ENCODE results near the gene WHAMM. TPM values are rescaled to one million over a fixed set of nuclear protein-coding genes. Genes with fewer than 3 reads are reported as not detected.

Gene WHAMM
- polyA plus RNA-seq, 1 donor: 12.8 TPM

DNA sequence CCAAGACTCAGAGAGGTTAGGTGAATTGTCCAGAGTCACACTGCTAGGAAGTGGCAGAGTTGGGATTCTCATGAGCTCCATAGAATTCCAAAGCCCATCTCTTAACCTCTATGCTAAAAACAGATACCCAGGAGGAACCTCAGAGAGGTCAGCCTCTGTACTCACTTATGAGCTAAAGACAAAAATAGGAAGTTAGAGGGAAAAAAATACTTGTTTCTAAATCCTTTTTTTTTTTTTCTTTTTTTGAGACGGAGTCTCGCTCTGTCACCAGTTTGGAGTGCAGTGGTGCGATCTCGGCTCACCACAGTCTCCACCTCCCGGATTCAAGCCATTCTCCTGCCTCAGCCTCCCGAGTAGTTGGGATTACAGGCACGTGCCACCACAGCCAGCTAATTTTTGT lies 34.9 kb upstream of the WHAMM start:
- no peak for DNase-seq
- Histone ChIP-seq H3K9me3 (ENCODE audit: control insufficient read depth, low read depth, low read length) (no peaks in the 10 kb centered on the region), H3K27me3 (ENCODE audit: control insufficient read depth, insufficient read depth, low read length) (no peaks in the 10 kb centered on the region), H3K36me3 (ENCODE audit: control insufficient read depth, insufficient read depth, low read length) (no peaks in the 10 kb centered on the region), H3K4me1 (ENCODE audit: control insufficient read depth, insufficient read depth, low read length) (no peaks in the 10 kb centered on the region), H3K4me3 (ENCODE audit: low read length) (no peak overlapping the region), H3K27ac (ENCODE audit: low read length) (no peak overlapping the region)
- WGBS (ENCODE audit: insufficient coverage, low lambda C conversion rate): no CpG with 5 or more reads among the region's 7 CpGs

GRCh38 chr15:82778755-82779154 lies 30.7 kb upstream of the WHAMM start:
- H3K27me3 ChIP-seq (ENCODE audit: control insufficient read depth, insufficient read depth, low read length): no peaks in the 10 kb centered on the region
- WGBS (ENCODE audit: insufficient coverage, low lambda C conversion rate): no CpG with 5 or more reads among the region's 3 CpGs
- H3K27ac ChIP-seq (ENCODE audit: low read length): no peak overlapping the region
- no peaks in the 10 kb centered on the region for H3K9me3 ChIP-seq (ENCODE audit: control insufficient read depth, low read depth, low read length)
- no peaks in the 10 kb centered on the region for H3K36me3 ChIP-seq (ENCODE audit: control insufficient read depth, insufficient read depth, low read length)
- H3K4me1 ChIP-seq (ENCODE audit: control insufficient read depth, insufficient read depth, low read length): no peaks in the 10 kb centered on the region
- no peak for DNase-seq
- H3K4me3 ChIP-seq (ENCODE audit: low read length): no peak overlapping the region

GRCh38 chr15:82781349-82781748 lies 28.1 kb upstream of the WHAMM start:
- H3K27me3 ChIP-seq (ENCODE audit: control insufficient read depth, insufficient read depth, low read length): no peaks in the 10 kb centered on the region
- no peaks in the 10 kb centered on the region for H3K9me3 ChIP-seq (ENCODE audit: control insufficient read depth, low read depth, low read length)
- no peak overlapping the region for H3K27ac ChIP-seq (ENCODE audit: low read length)
- no CpG with 5 or more reads among the region's 4 CpGs for WGBS (ENCODE audit: insufficient coverage, low lambda C conversion rate)
- no peaks in the 10 kb centered on the region for H3K36me3 ChIP-seq (ENCODE audit: control insufficient read depth, insufficient read depth, low read length)
- no peak for DNase-seq
- no peak overlapping the region for H3K4me3 ChIP-seq (ENCODE audit: low read length)
- no peaks in the 10 kb centered on the region for H3K4me1 ChIP-seq (ENCODE audit: control insufficient read depth, insufficient read depth, low read length)

- DNase-seq: no peak
- Histone ChIP-seq H3K27me3 (ENCODE audit: control insufficient read depth, insufficient read depth, low read length) (no peaks in the 10 kb centered on the region), H3K4me1 (ENCODE audit: control insufficient read depth, insufficient read depth, low read length) (no peaks in the 10 kb centered on the region), H3K36me3 (ENCODE audit: control insufficient read depth, insufficient read depth, low read length) (no peaks in the 10 kb centered on the region), H3K27ac (ENCODE audit: low read length) (no peak overlapping the region), H3K4me3 (ENCODE audit: low read length) (no peak overlapping the region), H3K9me3 (ENCODE audit: control insufficient read depth, low read depth, low read length) (no peaks in the 10 kb centered on the region)
- no CpG with 5 or more reads among the region's 2 CpGs for WGBS (ENCODE audit: insufficient coverage, low lambda C conversion rate)
Measured at GRCh38 chr15:82788496-82788895, 20.9 kb upstream of the WHAMM start.

GRCh38 chr15:82789491-82789890 lies 19.9 kb upstream of the WHAMM start:
- whole genome bisulfite sequencing (ENCODE audit: insufficient coverage, low lambda C conversion rate): no CpG with 5 or more reads among the region's 1 CpG
- H3K36me3 ChIP-seq (ENCODE audit: control insufficient read depth, insufficient read depth, low read length): no peaks in the 10 kb centered on the region
- no peaks in the 10 kb centered on the region for H3K9me3 ChIP-seq (ENCODE audit: control insufficient read depth, low read depth, low read length)
- no peak overlapping the region for H3K4me3 ChIP-seq (ENCODE audit: low read length)
- no peak for DNase-seq
- H3K4me1 ChIP-seq (ENCODE audit: control insufficient read depth, insufficient read depth, low read length): no peaks in the 10 kb centered on the region
- H3K27me3 ChIP-seq (ENCODE audit: control insufficient read depth, insufficient read depth, low read length): no peaks in the 10 kb centered on the region
- no peak overlapping the region for H3K27ac ChIP-seq (ENCODE audit: low read length)

DNA sequence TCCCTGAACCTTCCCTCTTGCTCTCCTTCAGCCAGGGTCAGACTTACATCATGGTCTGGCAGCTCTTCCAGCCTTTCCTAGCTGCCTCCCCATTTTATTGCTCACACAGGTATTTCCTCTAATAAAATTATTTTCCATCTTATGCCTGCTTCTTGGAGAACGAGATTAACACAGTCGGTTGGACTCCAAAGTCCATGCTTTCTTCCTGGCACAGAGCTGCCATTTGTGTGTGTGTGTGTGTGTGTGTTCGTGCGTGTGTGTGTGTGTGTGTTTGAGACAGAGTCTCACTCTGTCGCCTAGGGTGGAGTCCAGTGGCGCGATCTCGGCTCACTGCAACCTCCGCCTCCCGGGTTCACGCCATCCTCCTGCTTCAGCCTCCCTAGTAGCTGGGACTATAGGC lies 19.1 kb upstream of the WHAMM start:
- H3K4me3 ChIP-seq (ENCODE audit: low read length): no peak overlapping the region
- no peaks in the 10 kb centered on the region for H3K36me3 ChIP-seq (ENCODE audit: control insufficient read depth, insufficient read depth, low read length)
- H3K27ac ChIP-seq (ENCODE audit: low read length): no peak overlapping the region
- peak in 1 of 2 donors; percentile 6 for DNase-seq
- no peaks in the 10 kb centered on the region for H3K27me3 ChIP-seq (ENCODE audit: control insufficient read depth, insufficient read depth, low read length)
- H3K9me3 ChIP-seq (ENCODE audit: control insufficient read depth, low read depth, low read length): no peaks in the 10 kb centered on the region
- WGBS (ENCODE audit: insufficient coverage, low lambda C conversion rate): no CpG with 5 or more reads among the region's 11 CpGs
- no peaks in the 10 kb centered on the region for H3K4me1 ChIP-seq (ENCODE audit: control insufficient read depth, insufficient read depth, low read length)

GRCh38 chr15:82792068-82792467 lies 17.4 kb upstream of the WHAMM start:
- Histone ChIP-seq H3K9me3 (ENCODE audit: control insufficient read depth, low read depth, low read length) (no peaks in the 10 kb centered on the region), H3K27ac (ENCODE audit: low read length) (no peak overlapping the region), H3K4me3 (ENCODE audit: low read length) (no peak overlapping the region), H3K36me3 (ENCODE audit: control insufficient read depth, insufficient read depth, low read length) (no peaks in the 10 kb centered on the region), H3K4me1 (ENCODE audit: control insufficient read depth, insufficient read depth, low read length) (no peaks in the 10 kb centered on the region), H3K27me3 (ENCODE audit: control insufficient read depth, insufficient read depth, low read length) (no peaks in the 10 kb centered on the region)
- WGBS (ENCODE audit: insufficient coverage, low lambda C conversion rate): no CpG with 5 or more reads among the region's 1 CpG
- DNase-seq: no peak

GRCh38 chr15:82793737-82794136 lies 15.7 kb upstream of the WHAMM start:
- no peaks in the 10 kb centered on the region for H3K9me3 ChIP-seq (ENCODE audit: control insufficient read depth, low read depth, low read length)
- no peaks in the 10 kb centered on the region for H3K36me3 ChIP-seq (ENCODE audit: control insufficient read depth, insufficient read depth, low read length)
- no peak overlapping the region for H3K27ac ChIP-seq (ENCODE audit: low read length)
- no peak overlapping the region for H3K4me3 ChIP-seq (ENCODE audit: low read length)
- no peaks in the 10 kb centered on the region for H3K4me1 ChIP-seq (ENCODE audit: control insufficient read depth, insufficient read depth, low read length)
- no peaks in the 10 kb centered on the region for H3K27me3 ChIP-seq (ENCODE audit: control insufficient read depth, insufficient read depth, low read length)
- no peak for DNase-seq

DNA sequence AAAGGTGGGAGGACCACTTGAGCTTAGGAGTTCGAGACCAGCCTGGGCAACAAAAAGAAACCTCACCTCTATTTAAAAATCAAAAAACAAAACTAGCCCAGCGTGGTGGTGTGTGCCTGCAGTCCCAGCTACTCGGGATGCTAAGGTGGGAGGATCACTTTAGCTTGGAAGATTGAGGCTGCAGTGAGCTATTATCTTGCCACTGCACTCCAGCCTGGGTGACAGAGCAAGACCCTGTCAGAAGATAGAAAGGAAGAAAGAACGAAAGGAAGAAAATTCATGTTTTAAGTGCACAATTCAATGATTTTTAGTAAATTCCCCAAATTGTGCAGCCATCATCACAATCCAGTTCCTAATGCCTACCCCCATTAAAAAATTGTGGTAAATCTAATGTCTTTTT lies 11.3 kb upstream of the WHAMM start:
- WGBS (ENCODE audit: insufficient coverage, low lambda C conversion rate): no CpG with 5 or more reads among the region's 4 CpGs
- Histone ChIP-seq H3K4me1 (ENCODE audit: control insufficient read depth, insufficient read depth, low read length) (no peaks in the 10 kb centered on the region), H3K4me3 (ENCODE audit: low read length) (no peak overlapping the region), H3K36me3 (ENCODE audit: control insufficient read depth, insufficient read depth, low read length) (no peaks in the 10 kb centered on the region), H3K27me3 (ENCODE audit: control insufficient read depth, insufficient read depth, low read length) (peaks cover 5% of the 10 kb centered on the region), H3K27ac (ENCODE audit: low read length) (no peak overlapping the region), H3K9me3 (ENCODE audit: control insufficient read depth, low read depth, low read length) (no peaks in the 10 kb centered on the region)
- DNase-seq: no peak

GRCh38 chr15:82798531-82799166 lies 10.8 kb upstream of the WHAMM start:
- Histone ChIP-seq H3K9me3 (ENCODE audit: control insufficient read depth, low read depth, low read length) (no peaks in the 10 kb centered on the region), H3K36me3 (ENCODE audit: control insufficient read depth, insufficient read depth, low read length) (no peaks in the 10 kb centered on the region), H3K27ac (ENCODE audit: low read length) (no peak overlapping the region), H3K4me1 (ENCODE audit: control insufficient read depth, insufficient read depth, low read length) (no peaks in the 10 kb centered on the region), H3K27me3 (ENCODE audit: control insufficient read depth, insufficient read depth, low read length) (peaks cover 5% of the 10 kb centered on the region), H3K4me3 (ENCODE audit: low read length) (no peak overlapping the region)
- DNase-seq: no peak
- WGBS (ENCODE audit: insufficient coverage, low lambda C conversion rate): 23% methylated on average over 2 of the region's 5 CpGs

- no peak overlapping the region for H3K4me3 ChIP-seq (ENCODE audit: low read length)
- no peaks in the 10 kb centered on the region for H3K36me3 ChIP-seq (ENCODE audit: control insufficient read depth, insufficient read depth, low read length)
- H3K4me1 ChIP-seq (ENCODE audit: control insufficient read depth, insufficient read depth, low read length): no peaks in the 10 kb centered on the region
- DNase-seq: no peak
- H3K27me3 ChIP-seq (ENCODE audit: control insufficient read depth, insufficient read depth, low read length): peaks cover 5% of the 10 kb centered on the region
- no peaks in the 10 kb centered on the region for H3K9me3 ChIP-seq (ENCODE audit: control insufficient read depth, low read depth, low read length)
- H3K27ac ChIP-seq (ENCODE audit: low read length): no peak overlapping the region
- WGBS (ENCODE audit: insufficient coverage, low lambda C conversion rate): no CpG with 5 or more reads among the region's 7 CpGs
Measured at GRCh38 chr15:82799183-82799841, 10.1 kb upstream of the WHAMM start.
